Measurements from ENCODE around the gene LRP10. TPM values are rescaled to one million over a fixed set of nuclear protein-coding genes. Genes with fewer than 3 reads are reported as not detected.

Gene LRP10
- total and polyA plus RNA-seq, 2 of the 8 experiments (the other 6 are each of a cell fraction or from before 2014, with no cell fraction given), result 12.4 to 15.6 TPM

DNA sequence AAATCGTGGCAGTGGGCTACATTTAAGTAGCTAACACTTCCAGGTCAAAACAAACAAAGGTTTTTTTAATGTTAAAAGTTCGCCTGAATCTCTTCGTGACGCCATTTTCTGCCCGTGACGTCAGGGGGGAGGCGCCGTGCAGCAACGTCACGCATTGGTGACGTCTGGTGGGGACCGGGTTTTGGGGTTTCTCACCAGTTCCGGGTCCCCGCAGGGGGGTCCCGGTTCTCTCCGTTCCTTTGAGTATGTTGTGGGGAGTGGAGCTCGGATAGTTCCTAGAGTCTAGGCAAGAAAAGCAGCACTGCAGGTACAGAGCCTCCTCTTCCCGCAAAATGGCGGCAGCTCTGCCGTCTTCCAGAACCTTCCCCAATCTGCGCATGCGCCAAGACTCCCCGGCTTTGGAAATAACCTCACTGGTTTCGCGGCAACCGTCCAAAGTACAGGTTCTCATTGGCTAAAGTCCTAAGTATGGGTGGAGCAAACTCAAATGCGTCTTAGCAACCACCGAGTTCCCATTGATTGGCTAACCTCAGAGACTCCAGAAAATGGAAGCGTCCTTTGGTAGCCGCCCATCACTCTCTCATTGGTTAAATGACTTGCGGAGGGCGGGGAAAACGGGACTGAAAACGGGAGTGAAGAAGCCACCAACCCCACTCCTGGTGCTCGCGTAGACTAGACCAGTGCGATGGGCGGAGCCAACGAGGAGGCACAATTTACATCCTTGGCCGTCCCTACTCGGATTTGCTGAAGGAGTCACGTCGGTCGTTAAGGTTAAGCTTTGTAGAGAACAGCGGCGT lies 47.5 kb downstream of the LRP10 start, which contains the start of gene RBM23 (continued):
- TF ChIP-seq CHD7 (IDR thresholded peaks at IDR 0.05; ENCODE audit: insufficient replicate concordance, low read length) (no peak), NANOG (IDR thresholded peaks at IDR 0.05; ENCODE audit: insufficient read depth, low read depth, low read length, poor library complexity, severe bottlenecking) (peak; percentile 9), CBX5 (IDR thresholded peaks at IDR 0.05; ENCODE audit: low read depth, low read length) (no peak), TEAD4 (IDR thresholded peaks at IDR 0.05; ENCODE audit: low read depth, low read length) (no peak), POLR2AphosphoS5 (IDR thresholded peaks at IDR 0.05; ENCODE audit: low read depth, low read length) (peak; percentile 85), SAP30 (IDR thresholded peaks at IDR 0.05; ENCODE audit: insufficient read depth, insufficient replicate concordance, low read length) (no peak), TBP (IDR thresholded peaks at IDR 0.05; ENCODE audit: low read depth, low read length) (peak; percentile 75), PHF8 (conservative IDR thresholded peaks at IDR 0.05; ENCODE audit: low read depth, low read length) (peak; percentile 96), CHD1 (IDR thresholded peaks at IDR 0.05; ENCODE audit: low read depth, low read length) (0 out of 2 replicates have a peak, but pooled peaks have one; percentile 54)
